Stimulated activated CD8-positive, alpha-beta memory T cell treated with anti-CD3 and anti-CD28 coated beads, Interleukin-4, amount 100 ng/mL, for 4 hours (primary cell): ENCODE results near the gene SAAL1.

ENCODE experiments used
- DNase-seq, 2 donors: peaks; one replicate each; pipeline ENCODE4 v3.0.0-alpha.2; 2020; ENCODE audit warnings: low read depth in 2 of 2, low spot score in 1 of 2

Gene SAAL1

DNA sequence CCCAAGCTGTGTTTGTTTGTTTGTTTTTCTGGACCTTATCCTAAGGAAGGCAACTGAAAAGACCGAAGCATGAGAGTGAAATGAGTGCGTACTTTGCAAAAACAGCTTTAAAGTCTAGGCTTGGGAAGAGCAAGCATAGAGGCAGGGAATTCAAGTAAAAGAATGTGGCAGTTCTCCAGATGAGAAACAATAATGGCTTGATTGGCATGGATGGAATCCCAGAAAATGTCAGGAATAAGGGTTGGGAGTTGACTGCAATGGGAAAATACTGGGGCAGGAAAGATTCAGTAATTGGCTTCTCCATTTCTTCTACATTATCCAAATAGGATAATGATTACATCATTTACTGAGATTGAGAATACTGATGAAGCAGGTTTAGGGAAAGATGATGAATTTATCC, 17.5 kb downstream of the SAAL1 start:
- DNase-seq, result no peak

DNA sequence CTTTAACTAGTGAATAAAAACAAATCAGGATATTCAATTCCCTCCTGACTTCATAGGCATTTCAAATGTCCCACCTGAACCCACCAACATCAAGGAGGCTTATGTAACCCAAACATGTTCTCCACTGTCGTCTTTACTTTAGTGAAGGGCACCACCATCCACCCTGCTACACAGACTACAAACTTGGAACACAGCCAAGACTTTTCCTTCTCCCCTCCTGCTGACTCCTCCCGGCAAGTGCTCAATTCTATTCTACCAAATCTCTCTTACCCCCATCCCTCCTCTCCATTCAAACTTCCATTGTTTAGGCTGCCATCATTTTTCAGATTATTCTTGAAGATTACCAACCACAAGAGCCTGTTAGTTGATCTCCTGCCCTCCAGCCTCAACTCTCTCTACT, 24.3 kb downstream of the SAAL1 start:
- DNase-seq, result no peak

DNA sequence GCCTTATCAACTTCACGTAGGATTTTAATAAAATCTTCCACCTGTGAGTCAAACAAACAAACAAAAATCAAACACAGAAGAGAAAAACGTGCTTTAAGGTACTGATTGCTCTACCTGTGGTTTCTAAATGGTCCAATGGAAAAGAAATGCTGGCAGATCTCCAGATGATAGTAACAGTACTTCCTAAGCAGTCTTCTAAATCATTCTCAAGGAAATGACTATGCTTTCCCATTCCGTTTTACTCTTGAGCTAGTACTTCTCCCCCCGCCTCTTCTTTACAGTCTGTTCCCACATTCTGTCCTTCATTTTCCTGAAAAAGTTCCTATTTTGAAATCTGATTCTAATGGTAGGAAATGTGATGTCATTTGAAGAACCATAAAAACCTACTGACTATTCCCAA, 25.4 kb downstream of the SAAL1 start:
- no peak for DNase-seq

DNA sequence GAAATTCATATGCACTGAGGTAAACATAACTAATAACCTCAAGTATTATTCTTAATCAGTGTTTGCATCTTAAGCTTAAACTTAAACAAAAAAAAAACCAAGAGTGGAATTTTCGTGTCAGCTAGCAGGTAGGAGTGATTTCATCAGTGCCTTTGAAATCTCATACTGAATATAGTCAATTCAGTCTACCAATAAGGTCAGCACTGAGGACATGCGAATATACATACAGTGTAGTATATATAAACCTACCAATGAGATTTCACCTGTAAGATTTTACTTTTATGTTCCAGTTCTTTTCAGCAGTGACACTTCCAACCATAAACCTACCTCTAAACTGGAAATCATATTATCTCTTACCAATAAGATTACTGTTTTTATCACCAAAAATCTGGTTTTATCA, 27.0 kb downstream of the SAAL1 start:
- DNase-seq, result no peak

DNA sequence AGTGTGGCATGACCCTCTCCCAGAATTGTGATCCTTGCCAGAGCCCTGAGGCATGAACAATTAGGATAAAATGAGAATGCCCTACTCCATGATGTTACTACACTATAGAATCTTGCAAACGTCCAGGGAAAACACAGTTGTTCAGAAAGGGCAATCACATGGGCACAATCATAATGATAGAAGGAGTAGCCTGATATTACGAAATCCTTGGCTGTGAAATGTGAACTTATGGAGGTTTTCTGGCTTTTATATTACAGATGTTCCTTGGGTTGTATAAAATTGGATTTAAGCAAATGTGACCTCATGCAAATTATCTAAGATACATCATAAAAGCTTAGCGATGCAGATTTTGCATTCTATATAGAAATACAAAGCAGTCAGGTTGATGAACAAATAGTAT, 30.4 kb downstream of the SAAL1 start:
- DNase-seq, result no peak

DNA sequence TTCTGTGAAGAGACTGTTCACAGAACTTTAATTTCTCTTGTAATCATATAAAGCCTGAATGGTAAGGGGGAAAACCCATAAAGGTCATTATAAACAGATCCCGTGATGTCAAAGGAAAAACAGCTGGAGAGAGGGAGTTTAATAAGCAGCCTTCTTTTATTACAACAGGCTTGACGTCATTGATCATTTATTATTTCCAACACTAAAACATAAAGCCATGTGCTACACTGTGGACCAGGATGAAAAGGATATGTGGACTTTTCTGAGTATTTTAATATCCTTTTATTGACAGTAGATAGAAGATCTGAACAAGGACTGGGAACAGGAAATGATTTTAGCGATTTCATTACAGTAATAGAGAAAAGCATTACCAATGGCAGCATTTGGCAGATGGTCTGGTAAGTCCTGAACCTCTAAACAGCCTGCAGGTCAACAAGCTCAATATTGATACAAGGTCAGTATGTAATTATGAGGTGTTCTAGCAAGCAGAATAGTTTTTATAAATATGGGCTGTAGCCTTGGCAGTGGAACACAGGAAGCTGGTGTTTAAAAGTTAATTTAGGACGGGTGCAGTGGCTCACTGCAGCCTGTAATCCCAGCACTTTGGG, 34.7 kb downstream of the SAAL1 start:
- no peak for DNase-seq

DNA sequence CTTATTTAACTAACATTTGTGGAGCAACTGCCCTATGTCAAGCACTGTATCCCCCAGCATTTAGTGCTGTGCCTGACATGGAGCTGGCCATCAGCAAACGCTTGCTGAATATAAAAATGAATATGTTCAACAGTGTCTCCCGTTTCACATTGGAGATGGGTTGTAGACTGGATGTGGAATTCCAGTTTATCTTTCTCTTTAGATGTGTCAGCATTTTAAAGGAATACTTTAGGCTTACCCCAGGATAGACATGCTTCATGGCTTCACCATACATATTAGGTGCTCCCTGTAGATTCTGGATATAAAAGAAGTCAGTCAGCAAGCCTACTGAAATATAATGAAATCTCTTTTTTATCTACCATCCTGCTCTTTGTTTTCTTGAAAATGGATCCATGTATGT, 38.5 kb downstream of the SAAL1 start:
- no peak for DNase-seq

DNA sequence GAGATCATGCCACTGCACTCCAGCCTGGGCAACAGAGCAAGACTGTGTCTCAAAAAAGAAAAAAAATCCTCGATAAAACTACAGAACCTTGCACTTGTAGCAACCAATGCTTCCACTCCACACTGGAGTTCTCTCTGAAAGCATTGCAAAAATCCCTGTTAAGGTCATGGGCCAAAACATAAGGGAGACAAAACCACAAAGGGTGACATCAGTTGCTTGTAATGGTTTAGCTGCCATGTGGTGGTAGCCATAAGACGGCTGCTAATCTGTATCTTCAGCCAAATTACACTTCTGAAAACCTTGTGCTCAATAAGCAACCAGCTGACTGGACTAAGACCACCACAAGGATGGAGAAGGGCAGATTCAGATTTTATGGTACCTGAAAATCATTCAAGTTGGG, 39.3 kb downstream of the SAAL1 start:
- no peak for DNase-seq

DNA sequence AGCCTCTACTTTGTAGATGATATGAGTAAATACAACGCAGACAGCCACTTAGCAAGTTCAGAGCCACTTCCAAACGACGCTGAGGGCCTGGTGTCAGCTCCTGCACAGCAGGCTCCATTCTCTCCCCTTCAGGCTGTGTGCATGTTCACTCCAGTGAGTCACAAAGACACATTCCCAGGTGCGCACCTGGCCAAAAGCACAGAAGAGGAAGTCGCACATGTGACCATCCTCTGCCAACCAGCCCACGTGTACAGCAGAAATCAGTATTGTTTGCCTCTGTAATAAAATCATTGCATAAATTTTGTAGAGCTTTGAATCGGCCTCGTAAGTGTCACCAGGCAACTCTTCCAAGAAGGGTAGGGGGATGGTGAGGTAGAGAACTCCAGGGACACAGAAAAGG, 40.3 kb downstream of the SAAL1 start:
- DNase-seq, result no peak

DNA sequence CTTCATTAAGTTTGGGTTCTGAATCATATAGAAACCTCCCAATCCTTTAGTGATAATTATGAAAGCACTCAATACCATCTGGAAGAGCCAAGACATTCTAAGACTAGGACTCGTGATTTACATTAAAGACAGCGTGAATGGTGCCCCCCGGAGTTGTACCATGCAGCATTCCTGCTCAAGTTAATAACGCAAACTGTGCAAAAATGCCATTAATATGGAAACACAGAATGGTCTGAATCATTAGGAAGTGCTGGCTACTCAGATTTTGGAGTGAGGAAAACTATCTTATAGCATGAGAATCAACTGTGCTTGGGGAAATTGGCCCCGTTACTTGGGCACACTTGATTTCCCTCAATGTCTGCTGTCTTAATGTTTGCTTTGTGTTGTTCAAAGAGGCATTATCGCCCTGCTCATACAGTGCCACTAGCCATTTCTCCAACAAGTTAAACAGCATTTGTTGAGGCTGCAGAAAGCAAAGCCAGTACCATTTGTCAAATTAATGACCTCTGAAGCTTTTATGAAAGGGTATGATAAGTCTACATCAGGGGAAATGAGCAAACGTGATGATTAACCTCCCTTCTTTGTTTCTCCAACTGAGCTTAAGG, 41.3 kb downstream of the SAAL1 start:
- DNase-seq, result no peak

DNA sequence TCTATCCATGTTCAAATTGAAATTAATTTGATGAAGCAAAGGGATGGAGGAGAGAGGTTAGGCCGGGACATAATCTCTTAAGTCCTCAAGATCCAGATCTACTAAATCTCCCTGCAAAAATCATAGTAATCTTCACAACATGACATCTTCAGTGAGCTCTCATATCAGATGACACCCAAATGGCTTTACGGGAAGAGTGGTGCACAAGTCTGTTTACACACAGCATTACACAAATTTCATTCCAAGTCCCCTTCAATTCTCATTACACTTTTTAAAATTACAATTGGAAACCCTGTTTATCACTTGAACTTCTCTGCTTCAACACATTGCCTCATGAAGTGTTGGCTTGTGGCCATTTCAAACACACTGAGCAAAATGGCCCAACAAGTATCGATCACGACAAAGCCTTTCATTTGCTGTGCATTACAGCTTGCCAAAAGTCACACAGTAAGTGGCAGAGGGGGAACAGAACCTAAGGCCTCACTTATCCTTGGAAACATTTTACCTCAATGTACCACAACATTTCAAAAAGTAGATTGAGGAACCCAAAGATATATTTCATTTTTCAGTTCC, 41.9 kb downstream of the SAAL1 start:
- no peak for DNase-seq

DNA sequence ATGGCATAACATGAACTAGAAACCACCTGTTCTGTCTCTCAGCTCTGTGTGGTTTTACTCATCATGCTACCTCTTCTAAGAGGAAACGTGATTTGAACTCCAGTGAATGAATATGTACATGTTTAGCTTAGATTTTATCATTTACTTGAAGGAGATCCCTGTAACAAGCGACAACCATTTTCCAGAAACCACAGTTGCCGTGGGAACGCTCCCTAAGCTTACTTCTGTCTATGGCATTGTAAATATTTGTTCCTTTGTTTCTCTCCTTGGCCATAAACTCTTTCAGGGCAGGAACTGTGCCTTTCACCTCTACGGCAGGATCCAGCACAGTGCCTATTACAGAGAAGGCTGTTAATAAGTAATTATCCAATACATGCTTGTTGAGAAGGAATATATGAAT, 42.8 kb downstream of the SAAL1 start:
- DNase-seq, result no peak

DNA sequence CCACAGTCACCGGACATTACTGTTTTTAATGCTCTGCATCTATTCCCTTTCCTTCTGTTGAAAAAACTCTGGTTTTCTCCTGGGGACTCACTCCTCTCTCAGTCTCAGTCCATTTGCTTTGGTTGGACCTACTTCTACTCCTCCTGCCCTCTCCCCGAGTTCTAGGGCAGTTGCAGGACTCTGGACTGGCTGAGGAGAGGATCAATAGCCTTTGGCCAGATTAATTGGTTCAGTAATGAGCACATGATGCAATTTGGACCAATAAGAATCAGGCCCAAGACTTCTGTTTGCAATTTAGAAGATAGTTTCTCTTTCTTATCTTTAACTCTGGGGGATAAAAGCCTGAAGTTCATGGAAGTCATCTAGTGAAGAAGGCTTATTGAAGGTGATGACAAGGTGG, 44.5 kb downstream of the SAAL1 start:
- DNase-seq, result no peak

DNA sequence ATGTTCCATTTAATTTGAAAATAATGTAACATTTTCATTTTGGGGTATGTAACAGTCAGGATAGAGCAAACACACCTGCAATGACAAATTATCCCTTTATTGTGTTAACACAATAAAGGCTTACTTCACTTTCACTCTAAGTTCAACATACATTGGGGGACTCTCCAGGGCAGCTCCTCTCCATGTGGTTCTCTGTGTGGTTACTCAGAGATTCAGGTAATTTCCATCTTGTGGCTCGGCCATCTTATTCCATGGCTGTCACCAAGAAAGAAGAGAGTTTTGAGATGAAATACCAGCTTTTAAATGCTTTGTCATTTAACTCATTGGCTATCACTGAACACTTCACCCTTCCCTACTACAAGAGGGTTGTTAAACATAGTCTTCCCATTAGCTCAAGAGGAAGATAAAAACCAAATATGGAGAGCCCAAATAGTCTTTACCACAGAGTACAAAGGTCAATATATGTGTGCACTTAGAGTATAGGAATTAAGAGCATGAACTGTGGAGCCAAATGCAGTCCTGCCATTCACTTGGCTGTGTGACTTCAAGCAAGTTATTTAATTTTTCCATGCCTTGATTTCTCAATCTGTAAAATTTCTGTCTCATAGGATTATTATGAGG, 49.2 kb downstream of the SAAL1 start:
- DNase-seq, result no peak

DNA sequence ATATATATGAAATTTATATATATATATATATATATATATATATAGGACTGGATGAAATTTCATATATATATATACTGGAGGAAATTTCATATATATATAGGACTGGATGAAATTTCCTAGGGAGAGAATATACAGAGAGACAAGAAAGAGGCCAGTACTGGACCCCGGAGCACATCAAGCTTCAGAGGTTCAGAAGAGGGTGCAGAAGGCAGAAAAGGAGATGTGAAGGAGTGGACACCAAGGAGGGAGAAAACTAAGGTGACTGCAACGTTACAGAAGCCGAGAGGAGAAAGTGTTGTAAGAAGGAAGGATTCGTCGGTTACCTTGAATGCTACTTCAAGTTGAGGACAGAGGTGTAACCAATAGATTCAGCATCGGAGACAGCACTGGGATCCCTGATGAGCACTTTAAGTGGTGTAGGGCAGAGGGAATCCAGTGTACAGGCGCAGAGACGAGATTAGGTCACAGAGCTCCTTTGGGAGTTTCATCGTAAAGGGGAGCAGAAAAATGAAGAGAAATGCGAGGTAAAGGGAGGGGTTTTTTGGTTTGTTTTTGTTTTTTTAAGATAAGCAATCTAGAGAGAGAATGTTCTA, 51.3 kb downstream of the SAAL1 start:
- DNase-seq, result no peak

DNA sequence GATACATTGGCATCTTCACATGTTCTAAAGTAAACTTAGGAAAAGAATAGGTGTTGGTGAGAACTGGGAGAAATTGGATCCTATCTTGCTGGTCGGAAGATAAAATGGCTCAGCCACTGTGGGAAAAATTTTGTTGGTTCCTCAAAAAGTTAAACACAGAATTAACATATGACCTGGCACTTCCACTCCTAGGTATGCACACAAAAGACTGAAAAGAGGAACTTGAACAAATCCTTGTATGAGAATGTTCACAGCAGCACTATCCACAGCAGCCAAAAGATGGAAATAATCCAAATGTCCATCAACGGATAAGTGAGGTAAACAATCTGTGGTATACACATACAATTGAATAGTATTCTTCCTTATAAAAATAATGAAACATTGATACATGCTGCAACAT, 55.0 kb downstream of the SAAL1 start:
- no peak for DNase-seq

DNA sequence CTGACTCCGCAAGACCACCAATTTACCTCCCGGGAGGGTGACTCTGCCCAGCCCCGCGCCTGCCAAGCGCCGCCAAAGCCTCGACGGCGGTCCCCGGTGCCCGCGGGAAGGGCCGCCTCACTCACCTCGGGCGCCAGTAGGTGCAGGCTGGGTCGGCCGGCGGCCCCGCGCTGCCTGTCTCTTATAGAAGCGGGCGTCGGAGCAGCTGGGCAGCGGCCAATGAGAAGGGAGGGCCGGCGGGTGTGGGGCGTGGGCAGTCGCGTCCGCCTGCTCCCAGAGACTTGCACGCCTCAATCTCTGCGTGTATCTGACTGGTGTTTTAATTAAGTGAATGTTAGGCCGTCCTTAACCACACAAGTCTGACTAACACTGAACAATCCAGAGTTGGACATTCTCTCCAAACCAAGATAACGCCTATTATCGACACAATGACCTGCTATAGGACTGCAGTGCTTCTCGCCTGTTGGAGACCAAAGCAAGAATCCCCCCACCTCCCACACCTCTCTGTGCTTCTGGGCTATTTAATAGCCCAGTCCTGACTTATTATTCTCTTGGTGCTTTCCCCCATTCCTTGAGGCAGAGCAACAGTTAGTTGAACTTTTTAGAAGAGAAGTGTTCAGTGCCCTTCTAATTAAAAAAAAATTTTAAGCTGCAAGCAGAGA, 59.6 kb downstream of the SAAL1 start, which contains the start of gene TPH1:
Gene TPH1, minus strand, starts transcription at position 154 of the 662 bp plus-strand sequence. CDS start 5,507 bp downstream, outside the sequence.
- DNase-seq, result no peak

DNA sequence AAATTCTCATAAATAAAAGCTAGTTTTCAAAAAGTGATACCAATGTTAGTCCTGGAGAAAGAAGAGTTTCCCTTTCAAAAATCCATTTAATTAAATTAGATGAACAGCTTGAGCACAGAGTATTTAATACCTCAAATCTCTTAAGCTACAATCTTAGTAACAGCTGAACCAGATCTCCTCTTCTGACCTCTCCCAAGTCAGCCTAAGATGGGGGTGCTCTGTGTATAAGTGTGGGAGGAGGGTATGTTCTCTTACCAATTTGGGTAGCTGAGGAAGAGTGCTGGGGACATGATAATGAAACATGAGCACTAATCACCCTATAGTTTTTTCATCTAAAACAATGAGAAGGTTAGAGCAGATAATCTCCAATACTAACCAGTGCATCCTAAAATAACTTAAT, 69.4 kb downstream of the SAAL1 start:
- DNase-seq, result no peak
